Activated T-cell treated with anti-CD3 and anti-CD28 coated beads, Interleukin-2, amount 50 U/mL, for 4 hours (primary cell): ENCODE data around the gene AFDN. TPM values are rescaled to one million over a fixed set of nuclear protein-coding genes. Genes with fewer than 3 reads are reported as not detected.
A peak's percentile ranks its signal among the peaks of the same experiment; 100 is the strongest.

Experiments used
- ATAC-seq, 2 donors: fragments of 200-7000 bp; cut with Tn5 transposase; one replicate each; pipeline ENCODE4 v1.10.0; 2021
- DNase-seq: peaks from one replicate; pipeline ENCODE4 v3.0.0-alpha.2; 2020
- H3K27me3 Mint-ChIP-seq: one replicate; pipeline ENCODE4 v1.8.0; 2021; ENCODE audit warnings: low read depth, mixed read lengths
- H3K36me3 Mint-ChIP-seq: one replicate; pipeline ENCODE4 v1.8.0; 2022; ENCODE audit warnings: mixed read lengths; ENCODE audit not compliant: insufficient read depth
- H3K4me1 Mint-ChIP-seq: one replicate; pipeline ENCODE4 v1.8.0; 2021; ENCODE audit warnings: low read depth, mixed read lengths
- H3K4me3 Mint-ChIP-seq: one replicate; pipeline ENCODE4 v1.8.0; 2021; ENCODE audit warnings: mild to moderate bottlenecking, moderate library complexity, mixed read lengths
- H3K9me3 Mint-ChIP-seq: one replicate; pipeline ENCODE4 v1.8.0; 2021; ENCODE audit warnings: mixed read lengths
- total RNA-seq, 3 donors: library from RNA; stranded (reverse); gene quantifications; one replicate each; pipeline ENCODE4 v1.2.1, GENCODE V29; 2021

AFDN gene
- total RNA-seq, 3 donors from 2014 or later = 12.8 to 29.1 (median 17.9) TPM

DNA sequence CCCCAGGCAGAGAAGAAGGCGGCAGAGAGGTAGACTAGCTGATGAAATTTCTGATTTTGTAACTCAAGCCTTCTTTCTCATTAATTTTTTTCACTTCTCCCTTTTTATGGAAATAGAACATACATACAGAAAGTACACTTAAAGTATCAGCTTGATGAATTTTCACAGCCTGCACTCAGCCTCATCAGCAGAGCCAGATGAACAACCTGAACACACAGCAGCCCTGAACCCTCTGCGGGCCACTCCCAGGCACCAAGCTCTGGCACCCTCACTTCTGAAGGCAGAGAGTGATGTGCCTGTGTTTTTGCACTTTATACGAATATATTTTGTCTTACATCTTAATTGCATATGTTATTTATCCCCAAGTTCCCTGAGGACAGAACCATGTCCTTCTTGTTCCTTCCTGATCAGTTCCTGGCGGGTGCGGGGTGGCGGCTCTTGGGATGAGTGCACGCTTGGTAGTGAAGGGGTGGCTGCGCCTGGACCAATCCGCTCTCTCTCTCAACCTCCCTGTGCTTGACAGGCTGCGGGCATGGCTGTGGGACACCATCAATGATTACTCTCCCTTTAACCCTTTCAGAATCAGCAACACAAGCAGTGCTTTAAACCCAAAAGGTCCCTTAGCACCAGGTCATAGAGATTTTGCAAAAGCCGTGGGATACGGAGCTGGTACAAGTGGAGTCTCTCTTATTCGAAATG, 34.8 kb upstream of the AFDN start:
- ATAC-seq (no peak), DNase-seq (no peak)
- peaks cover 34% of the 10 kb centered on the region for H3K27me3 Mint-ChIP-seq
- no peaks in the 10 kb centered on the region for H3K36me3 Mint-ChIP-seq
- H3K4me1 Mint-ChIP-seq = peaks cover 5% of the 10 kb centered on the region
- H3K9me3 Mint-ChIP-seq = no peaks in the 10 kb centered on the region
- no peak overlapping the region for H3K4me3 Mint-ChIP-seq

GRCh38 chr6:167793421-167793820, 33.3 kb upstream of the AFDN start:
- no peak for ATAC-seq
- no peak for DNase-seq
- Mint-ChIP-seq H3K9me3 (no peaks in the 10 kb centered on the region), H3K4me3 (no peak overlapping the region), H3K4me1 (peaks cover 5% of the 10 kb centered on the region), H3K27me3 (peaks cover 43% of the 10 kb centered on the region), H3K36me3 (no peaks in the 10 kb centered on the region)

- Mint-ChIP-seq H3K4me3 (no peak overlapping the region), H3K4me1 (peaks cover 5% of the 10 kb centered on the region), H3K9me3 (no peaks in the 10 kb centered on the region), H3K36me3 (no peaks in the 10 kb centered on the region), H3K27me3 (peaks cover 52% of the 10 kb centered on the region)
- ATAC-seq (no peak), DNase-seq (no peak)
Observed at GRCh38 chr6:167794161-167795157, 32.3 kb upstream of the AFDN start.

DNA sequence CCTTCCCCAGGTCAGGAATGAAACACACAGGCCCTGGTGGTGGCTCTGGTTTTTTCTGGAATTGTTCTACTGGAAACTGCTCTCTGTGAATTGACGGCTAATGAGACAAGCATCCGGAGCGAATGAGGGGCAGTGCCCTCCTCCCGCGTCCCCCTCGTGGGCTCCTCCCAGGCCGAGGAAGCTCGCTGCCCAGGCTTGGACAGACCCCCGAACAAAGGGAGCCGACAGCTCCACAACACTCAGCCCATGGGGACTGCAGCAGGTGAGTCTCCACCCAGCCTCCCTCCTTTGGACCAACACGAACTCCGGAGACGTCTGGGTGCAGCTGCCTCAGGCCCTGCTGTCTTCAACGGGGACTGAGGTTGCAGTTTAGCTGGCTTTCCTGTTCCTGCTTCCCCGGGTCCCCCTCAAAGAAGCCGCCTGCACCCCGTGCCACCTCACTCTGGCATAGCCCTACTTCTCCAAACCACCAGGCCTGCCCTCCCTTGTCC, 31.3 kb upstream of the AFDN start:
- Mint-ChIP-seq H3K4me1 (peaks cover 5% of the 10 kb centered on the region), H3K4me3 (no peak overlapping the region)

DNA sequence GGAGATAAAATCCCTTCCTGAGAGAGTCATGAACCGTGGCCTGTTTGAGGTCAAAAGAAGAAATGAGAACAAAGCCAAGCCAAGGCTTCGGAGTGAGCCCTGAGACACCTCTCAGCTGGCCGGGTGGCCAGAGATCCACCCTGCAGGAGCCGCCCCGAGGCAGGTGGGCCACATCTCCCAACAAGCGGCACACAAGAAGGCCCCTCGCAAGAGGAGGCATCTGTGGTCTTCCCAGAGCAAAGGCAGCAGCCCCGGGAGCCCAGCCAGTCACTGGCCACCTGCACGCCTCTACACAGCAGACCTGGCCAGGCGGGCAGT, 30.9 kb upstream of the AFDN start:
- DNase-seq (no peak), ATAC-seq (no peak)
- Mint-ChIP-seq H3K4me3 (no peak overlapping the region), H3K4me1 (peaks cover 5% of the 10 kb centered on the region), H3K36me3 (no peaks in the 10 kb centered on the region), H3K27me3 (peaks cover 56% of the 10 kb centered on the region), H3K9me3 (no peaks in the 10 kb centered on the region)

More for the DNA sequence above, 31.3 kb upstream of the AFDN start:
- Mint-ChIP-seq H3K27me3 (peaks cover 60% of the 10 kb centered on the region), H3K36me3 (no peaks in the 10 kb centered on the region), H3K9me3 (no peaks in the 10 kb centered on the region)
- DNase-seq (no peak), ATAC-seq (no peak)

DNA sequence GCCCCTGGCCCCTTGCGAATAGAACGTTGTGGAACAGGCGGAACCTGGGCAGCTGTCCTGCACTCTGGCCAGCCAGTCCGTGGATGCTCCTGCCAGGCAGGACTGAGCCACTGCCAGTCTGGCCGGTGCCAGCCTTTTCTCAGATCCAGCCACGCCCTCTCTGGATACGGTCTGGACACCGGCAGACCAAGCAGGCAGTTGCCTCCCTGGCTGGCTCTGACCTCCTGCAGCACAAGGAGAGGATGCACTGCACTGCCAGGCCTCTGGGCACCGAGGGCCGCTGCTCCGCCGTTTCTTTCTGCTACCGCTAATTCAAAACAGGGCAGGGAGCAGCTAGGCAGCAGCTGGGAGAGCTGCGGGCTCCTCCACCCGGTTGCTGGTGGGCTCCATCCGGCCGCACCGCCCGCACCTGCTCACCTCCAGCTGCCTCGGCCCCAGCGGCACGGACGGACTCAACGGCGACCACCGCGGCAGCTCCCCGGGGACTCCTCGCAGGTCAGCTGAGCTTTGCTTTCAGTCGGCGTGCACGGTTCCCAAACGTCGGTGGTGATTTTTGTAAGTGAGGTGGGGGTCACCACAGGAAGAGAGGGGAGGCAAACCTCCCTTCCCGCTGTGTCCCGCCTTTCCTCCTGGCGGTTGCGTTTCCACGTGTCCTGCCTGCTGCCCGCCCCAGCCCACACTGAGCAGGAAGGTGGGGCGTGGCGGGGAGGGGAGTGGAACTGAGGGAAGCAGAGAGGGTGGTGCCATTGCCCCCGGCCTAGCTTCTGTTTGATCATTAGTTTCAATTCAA, 30.3 kb upstream of the AFDN start:
- Mint-ChIP-seq H3K36me3 (no peaks in the 10 kb centered on the region), H3K4me3 (no peak overlapping the region), H3K9me3 (no peaks in the 10 kb centered on the region), H3K4me1 (peaks cover 5% of the 10 kb centered on the region), H3K27me3 (peaks cover 57% of the 10 kb centered on the region)
- peak; percentile 24 to 32 for ATAC-seq
- DNase-seq = no peak

DNA sequence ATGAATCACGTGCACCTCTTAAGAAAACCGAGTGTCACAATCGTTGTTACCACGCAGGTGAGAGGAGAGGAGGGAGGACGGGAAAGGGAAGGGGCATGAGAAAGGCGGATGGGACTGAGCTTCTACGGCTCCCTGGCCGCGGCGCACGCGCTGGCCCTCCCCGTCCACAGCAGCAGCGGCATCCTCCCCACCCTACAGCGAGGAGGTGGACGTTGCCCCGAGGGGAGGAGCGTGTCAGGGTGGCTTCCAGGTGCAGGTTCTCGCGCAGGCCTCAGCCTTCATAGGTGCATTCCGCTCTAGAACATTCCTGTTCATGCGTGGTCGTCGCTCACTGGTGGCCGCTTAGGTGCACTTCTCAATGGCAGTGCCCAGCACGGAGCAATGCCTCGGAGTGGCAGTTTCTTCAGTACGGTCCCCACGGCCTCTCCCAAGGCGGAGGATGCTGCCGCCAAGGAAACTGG, 29.7 kb upstream of the AFDN start:
- H3K4me3 Mint-ChIP-seq = no peak overlapping the region
- no peak for DNase-seq
- peaks cover 58% of the 10 kb centered on the region for H3K27me3 Mint-ChIP-seq
- H3K4me1 Mint-ChIP-seq = peaks cover 5% of the 10 kb centered on the region
- ATAC-seq = no peak
- H3K9me3 Mint-ChIP-seq = no peaks in the 10 kb centered on the region
- H3K36me3 Mint-ChIP-seq = no peaks in the 10 kb centered on the region

DNA sequence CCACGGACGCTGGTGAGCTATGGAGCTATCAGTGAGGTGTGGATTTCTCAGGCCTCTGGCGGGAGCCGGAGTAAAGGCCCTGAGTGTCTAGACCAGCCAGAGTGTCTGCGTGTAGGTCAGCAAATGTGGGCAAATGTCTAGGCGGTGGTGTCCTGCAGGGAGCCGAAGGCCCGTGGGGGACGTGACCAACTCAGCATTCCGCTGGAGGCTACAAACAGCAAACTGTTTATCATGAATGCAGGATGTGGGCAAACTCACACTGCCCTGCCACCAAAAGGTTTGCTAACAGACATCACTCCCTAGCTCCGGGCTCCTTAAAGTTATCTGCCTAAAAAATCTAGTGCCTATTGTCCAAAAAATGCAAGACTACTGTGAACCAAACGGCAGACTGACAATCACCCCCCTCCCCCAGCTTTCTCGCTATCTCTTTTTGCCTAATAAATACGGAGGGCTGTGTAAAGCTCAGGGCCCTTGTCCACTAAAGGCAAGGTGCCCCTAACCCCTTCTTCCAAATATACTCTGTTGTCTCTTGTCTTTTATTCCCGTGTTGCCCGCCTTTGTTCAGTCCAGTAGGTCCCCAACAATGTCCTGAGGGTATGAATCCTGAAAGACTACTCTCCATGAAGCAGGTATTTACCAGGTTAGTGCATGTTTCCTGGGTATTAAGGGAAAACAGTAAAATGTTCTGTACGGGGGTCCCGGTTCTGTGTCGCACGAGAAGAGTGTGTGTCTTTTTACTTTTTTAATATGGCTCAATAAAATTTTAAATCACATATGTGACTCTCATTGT, 29.0 kb upstream of the AFDN start:
- Mint-ChIP-seq H3K4me3 (no peak overlapping the region), H3K9me3 (no peaks in the 10 kb centered on the region), H3K4me1 (peaks cover 5% of the 10 kb centered on the region), H3K36me3 (no peaks in the 10 kb centered on the region), H3K27me3 (peaks cover 63% of the 10 kb centered on the region)
- DNase-seq (no peak), ATAC-seq (no peak)

- ATAC-seq (no peak), DNase-seq (no peak)
- Mint-ChIP-seq H3K27me3 (peaks cover 69% of the 10 kb centered on the region), H3K9me3 (no peaks in the 10 kb centered on the region), H3K4me1 (peaks cover 5% of the 10 kb centered on the region), H3K4me3 (no peak overlapping the region), H3K36me3 (no peaks in the 10 kb centered on the region)
Observed at GRCh38 chr6:167798453-167798852, 28.3 kb upstream of the AFDN start.

DNA sequence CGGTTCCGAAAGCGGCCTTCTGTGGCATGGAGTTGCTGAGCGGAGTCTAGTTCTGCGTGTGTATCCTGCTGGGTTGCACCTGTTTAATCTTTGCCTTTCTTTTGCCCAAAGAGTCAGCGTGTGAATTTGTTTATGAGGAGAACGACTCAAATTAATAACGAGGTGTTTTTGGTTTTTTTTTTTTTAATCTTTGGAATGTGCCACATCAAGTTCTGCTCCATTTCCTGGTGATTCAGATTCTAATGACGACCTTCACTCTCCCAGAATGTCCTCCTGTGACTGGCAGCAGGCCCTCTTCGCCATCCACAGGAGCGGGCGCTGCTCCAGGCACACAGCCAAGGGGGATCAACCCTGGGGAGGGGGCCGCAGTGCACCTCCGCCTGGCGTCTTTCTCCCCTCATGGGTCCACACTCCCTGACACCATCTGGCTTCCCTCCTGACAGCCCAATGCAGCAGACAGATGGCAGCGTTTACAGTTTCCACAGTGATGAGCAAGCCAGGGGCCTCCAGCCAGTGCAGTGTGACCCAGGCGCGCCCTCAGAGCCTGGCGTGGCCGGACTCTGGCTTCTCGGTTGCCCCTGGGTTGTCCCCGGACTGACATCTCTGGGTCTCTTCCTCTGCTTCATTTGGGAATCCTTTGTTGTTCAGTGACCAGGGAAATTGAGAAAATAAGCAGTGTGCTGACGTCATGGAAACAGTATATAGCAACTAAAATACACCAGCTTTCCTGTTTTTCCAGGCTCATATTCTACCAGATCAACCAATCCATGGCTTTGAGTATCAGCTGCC, 27.5 kb upstream of the AFDN start:
- ATAC-seq = no peak
- Mint-ChIP-seq H3K4me1 (peaks cover 5% of the 10 kb centered on the region), H3K36me3 (no peaks in the 10 kb centered on the region), H3K9me3 (no peaks in the 10 kb centered on the region), H3K4me3 (no peak overlapping the region), H3K27me3 (peaks cover 72% of the 10 kb centered on the region)
- DNase-seq = no peak

DNA sequence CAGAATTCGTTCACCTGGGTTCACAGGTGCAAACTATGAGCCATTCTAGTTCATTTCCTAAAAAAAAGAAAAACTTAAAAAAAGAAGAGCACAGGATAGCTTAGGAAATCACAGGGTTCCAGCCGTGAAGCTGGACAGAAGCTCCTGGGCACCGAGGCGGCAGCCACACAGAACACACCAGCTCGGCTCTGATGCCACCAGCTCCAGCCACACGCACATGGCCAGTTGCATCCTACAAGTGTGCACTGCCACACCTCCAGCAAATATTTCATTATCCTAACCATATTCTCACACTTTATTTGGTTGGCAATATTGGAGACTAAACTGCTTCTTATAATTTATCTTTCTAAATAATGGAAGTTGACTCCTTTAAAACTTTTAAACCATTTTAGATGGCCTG, 26.2 kb upstream of the AFDN start:
- Mint-ChIP-seq H3K27me3 (peaks cover 70% of the 10 kb centered on the region), H3K4me3 (no peak overlapping the region), H3K4me1 (peaks cover 2% of the 10 kb centered on the region), H3K36me3 (no peaks in the 10 kb centered on the region), H3K9me3 (no peaks in the 10 kb centered on the region)
- no peak for ATAC-seq
- DNase-seq = no peak

- Mint-ChIP-seq H3K36me3 (no peaks in the 10 kb centered on the region), H3K27me3 (peaks cover 74% of the 10 kb centered on the region), H3K9me3 (no peaks in the 10 kb centered on the region)
Observed at GRCh38 chr6:167801263-167801662, 25.4 kb upstream of the AFDN start.

DNA sequence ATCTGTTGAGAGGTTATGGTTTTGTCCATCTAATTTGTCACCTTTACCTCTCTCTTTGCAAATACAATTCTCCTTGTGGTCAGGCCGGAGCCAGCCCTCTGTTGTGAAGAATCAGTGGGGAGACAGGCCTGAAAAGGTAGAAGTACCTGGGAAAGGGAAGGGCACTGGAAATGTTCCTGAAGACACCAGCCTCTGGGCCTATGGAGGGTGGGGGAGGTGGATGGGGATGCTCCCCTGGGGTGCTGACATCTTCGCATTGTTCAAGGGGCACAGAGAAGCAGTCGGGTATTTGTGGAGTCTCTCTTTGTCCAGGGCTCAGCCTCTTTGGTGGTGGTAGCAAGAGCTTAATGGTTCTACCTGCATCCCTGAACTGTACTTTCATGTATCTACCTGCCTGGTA, 24.4 kb upstream of the AFDN start:
- peaks cover 75% of the 10 kb centered on the region for H3K27me3 Mint-ChIP-seq
- no peak for ATAC-seq
- H3K4me3 Mint-ChIP-seq = no peak overlapping the region
- H3K9me3 Mint-ChIP-seq = no peaks in the 10 kb centered on the region
- DNase-seq = no peak
- H3K4me1 Mint-ChIP-seq = no peaks in the 10 kb centered on the region
- no peaks in the 10 kb centered on the region for H3K36me3 Mint-ChIP-seq

More at GRCh38 chr6:167801263-167801662, 25.4 kb upstream of the AFDN start:
- DNase-seq = no peak
- H3K4me1 Mint-ChIP-seq = no peaks in the 10 kb centered on the region
- ATAC-seq = no peak
- no peak overlapping the region for H3K4me3 Mint-ChIP-seq
